Fibroblast of villous mesenchyme (primary cell): Measurements from ENCODE around the gene ZBTB16. TPM values are rescaled to one million over a fixed set of nuclear protein-coding genes. Genes with fewer than 3 reads are reported as not detected.

Source experiments
- DNase-seq: peaks from one replicate; pipeline ENCODE4 v3.0.0-alpha.2; 2010; ENCODE audit warnings: low read depth
- H3K4me3 ChIP-seq: 2 replicates; pipeline ENCODE4 v1.5.1; 2011; ENCODE audit warnings: low read depth, mild to moderate bottlenecking, low read length
- CTCF ChIP-seq: IDR thresholded peaks from 2 replicates; pipeline ENCODE4 v1.5.1; 2012; ENCODE audit warnings: low read depth, mild to moderate bottlenecking, low read length; ENCODE audit not compliant: insufficient read depth
- total RNA-seq: library from RNA; depleted of rRNA; stranded (reverse); fragments of >200 nt; gene quantifications from 2 replicates; pipeline ENCODE4 v1.2.3, GENCODE V29; 2012

The ZBTB16 gene
- total RNA-seq, 1 donor: 0.86 TPM

GRCh38 chr11:114120606-114121005, 61.1 kb downstream of the ZBTB16 start:
- TF ChIP-seq CTCF: no peak
- DNase-seq: no peak
- no peak overlapping the region for H3K4me3 ChIP-seq

DNA sequence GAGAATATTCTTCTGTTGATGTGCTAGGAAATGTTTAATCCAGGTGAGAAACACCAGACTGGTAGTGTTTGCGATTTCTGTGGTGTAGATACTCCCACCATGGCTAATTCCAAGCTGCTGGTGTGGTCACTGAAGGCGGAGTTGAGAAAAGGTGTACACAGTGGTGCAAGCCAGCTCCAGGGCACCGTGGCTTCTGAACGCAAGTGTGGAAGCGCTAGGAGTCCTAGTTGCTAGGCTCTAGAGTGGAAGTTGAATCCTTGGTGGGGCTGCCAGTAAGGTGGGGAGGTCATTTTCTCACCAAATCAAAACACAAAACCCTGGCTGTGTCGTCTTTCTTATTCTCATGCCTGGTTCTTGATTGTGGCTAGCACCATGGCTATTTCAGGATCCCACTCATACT, 61.6 kb downstream of the ZBTB16 start:
- H3K4me3 ChIP-seq: no peak overlapping the region
- TF ChIP-seq CTCF: no peak
- no peak for DNase-seq

DNA sequence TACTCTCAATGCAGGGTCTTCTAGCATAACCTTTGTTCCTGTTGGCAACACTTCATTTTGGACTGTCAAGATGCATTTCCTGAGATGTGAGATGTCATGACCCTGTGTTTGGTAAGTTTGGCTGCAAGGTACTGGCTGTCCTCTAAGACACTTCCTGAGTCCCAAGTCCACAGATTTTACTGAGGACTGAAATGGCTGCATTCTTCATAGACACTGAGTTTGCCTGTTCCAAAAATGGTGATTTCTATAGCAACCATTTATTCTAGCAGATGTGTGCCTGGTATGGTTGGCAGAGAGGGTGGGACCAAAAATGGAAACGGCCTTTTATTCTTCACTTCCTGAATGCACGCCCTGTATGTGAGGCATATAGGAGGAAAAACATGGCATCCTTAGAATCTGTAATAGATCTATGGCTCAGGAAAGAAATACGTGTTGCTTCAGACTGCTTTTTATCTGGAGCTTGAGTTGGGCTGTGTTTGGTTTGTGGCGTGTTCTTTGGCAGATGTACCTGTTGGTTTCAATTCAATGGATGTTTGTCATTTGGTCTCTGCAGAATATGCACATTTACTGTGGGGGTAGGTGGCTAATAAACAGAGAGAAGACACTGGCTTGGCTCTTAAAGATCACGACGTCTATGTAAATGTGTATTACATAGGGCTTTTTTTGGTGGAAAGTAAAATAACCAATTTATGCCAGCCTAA, 62.4 kb downstream of the ZBTB16 start:
- H3K4me3 ChIP-seq: no peak overlapping the region
- no peak for TF ChIP-seq CTCF
- no peak for DNase-seq

DNA sequence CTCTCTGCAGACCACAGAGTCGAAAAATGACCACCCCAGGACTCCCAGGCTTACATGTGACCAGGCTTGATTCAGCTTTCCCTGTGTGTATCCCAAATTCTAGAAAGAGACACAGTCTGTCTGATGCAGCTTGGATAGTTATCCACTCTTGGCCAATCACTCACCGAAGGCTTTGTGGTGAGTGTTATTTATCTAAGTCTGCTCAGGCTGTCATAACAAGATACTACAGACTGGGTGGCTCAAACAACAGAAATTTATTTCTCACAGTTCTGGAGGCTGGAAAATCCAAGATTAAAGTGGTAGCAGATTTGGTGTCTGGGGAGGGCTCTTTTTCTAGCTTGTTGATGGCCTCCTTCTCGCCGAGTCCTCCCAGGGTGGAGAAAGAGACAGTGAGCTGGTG, 63.2 kb downstream of the ZBTB16 start:
- TF ChIP-seq CTCF: no peak
- H3K4me3 ChIP-seq: no peak overlapping the region
- DNase-seq: peak; percentile 73

DNA sequence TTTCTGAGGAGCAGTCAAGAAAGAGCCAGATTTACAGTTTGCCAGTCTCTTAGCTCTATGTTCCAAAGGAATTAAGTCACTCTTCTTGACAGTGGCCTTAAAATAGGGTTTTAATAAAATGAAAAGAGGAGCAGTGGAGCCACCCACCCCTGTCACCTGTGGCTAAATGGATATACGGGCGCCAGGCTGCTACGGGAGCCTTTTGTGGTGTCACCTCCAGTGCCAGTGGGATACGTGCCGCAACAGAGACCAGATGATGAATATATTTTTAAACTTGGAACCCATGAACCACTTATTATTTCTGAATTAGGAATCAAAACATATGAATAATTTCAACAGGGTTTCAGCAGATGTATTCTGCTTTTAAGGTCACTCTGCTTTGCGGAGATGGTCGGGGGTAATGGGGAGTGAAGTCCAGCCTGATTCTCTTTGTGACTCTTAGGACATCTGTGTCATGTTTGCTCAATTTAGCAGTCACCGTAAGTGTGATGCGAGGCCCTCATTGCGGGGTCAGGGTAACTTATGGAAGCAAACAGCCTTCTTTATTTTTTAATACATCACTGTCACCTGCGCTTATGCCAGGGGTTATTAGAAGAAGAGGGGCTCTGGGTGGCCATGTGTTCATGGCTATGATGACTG, 64.3 kb downstream of the ZBTB16 start:
- DNase-seq: no peak
- no peak for TF ChIP-seq CTCF
- no peak overlapping the region for H3K4me3 ChIP-seq

DNA sequence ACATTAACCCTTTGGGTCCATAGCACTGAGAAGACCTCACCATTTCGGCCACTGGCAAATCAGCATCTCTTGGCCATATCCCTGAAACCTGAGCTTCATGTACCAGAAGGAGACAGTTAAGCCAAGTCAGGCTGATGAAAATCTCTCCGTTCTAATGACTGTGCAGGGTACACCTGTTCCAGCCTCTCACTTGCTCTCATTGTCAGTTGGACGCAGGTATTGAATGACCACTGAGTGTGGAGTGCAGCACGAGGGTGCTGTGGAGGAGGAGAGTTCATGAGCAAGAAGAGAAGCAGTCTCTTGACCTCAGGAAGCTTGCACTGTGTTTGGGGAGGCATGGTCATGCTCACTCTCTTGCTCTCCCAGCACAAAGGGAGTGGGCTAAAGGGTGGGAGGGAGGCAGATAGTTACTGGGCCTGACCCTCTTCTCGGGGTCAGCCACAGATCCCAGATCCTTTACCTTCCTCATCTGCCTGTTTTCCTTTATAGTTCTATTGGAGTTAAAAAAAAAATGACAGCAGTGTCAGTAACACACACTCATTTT, 65.2 kb downstream of the ZBTB16 start:
- no peak overlapping the region for H3K4me3 ChIP-seq
- no peak for TF ChIP-seq CTCF
- no peak for DNase-seq
